ENCODE data around the gene STK10.

The STK10 gene

DNA sequence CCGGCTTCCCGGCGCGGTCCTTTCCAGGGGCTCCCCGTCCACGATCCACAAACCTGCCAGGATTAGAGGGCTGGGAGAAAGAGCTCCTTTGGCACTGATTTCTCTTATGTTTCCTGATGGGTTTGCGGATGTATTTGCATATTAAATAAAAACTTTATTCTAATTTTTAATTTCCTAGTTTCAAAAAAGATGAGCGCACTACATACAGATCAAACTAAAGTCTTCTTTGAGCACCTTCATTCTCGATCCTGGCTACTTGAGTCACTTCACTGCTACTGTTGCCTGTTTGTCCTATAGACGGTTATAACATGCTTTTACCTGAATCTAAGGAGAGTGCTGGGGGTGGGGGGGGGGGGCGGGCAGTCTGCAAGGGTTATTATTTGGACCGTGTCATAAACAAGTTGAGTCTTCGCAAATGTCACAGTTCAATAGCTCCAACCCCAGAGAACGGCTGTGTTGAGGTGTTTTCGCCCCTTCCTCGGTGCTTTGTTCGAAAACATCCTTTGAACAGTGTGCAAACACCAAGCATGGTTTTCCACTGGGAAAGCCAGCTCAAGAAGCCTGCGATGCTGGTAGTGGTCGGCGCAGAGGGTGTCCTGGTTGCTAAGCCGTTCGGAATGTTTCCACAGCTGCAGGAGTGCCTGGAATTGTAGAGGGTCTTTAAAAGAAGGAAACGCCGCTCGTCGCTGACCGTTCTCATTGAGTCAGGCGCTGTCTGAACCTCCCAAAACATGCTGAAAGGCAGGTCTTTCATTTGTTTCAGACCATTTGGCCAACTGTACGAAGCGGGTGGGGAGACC, 1.1 kb upstream of the STK10 start:
- DNase-seq: no peak

DNA sequence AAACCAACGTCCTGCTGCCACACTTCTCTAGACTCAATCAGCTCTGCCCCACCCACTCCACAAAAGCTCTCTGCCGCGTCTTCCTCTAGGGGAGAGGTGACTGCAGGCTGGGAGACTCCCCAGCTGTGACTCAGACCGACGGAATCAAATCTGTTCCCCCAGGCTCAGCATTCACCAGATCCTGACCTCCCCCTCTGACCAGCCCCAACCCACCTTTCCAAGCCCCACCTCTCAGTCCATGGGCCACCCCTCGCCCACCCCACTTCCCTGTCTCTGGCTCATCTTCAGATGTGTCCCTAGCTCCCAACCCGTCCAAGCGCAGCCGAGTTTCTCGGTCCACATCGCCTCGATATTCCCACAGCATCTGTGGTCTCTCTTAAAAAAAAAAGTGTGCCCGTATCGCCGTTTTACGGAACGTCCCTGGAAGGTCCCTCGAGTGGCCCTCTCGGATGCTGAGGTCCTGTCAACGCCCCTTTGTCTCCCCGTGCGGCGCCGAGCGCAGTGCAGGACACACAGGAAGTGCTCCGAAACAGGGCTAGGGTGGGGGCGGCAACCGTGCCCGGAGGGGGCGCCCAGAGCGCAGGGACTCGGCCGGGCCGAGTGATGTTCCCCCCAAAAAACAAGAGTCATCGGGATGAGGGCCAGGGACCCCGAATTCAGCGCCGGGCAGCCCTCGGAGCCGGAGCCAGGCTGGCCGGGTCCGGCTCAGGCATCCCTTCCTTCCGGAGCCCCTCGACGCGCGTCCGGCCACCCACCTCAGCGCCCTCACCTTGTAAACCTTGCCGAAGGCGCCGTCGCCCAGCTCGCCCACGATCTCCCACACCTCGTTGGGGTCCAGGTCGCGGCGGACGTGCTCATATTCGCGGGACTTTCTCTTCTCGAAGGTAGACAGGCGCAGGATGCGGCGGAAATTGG, 649 bp downstream of the STK10 start:
- peak; percentile 70 to 78 for DNase-seq

DNA sequence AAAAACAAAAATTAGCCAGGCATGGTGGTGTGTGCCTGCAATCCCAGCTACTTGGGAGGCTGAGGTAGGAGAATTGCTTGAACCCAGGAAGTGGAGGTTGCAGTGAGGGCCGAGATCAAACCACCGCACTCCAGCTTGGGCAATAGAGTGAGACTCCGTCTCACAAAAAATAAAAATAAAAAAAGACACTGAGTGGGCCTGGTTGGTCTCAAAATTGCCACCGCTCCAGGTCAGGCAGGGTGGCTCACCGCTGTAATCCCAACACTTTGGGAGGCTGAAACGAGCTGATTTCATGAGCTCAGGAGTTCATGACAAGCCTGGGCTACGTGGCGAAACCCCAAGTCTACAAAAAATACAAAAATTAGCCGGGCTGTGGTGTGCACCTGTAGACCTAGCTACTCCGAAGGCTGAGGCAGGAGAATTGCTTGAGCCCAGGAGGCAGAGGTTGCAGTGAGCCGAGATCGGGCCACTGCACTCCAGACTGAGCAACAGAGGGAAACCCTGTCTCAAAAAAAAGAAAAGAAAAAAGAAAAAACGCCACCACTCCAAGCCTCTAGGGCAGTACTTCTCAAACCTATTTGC, 1.8 kb downstream of the STK10 start:
- no peak for DNase-seq

DNA sequence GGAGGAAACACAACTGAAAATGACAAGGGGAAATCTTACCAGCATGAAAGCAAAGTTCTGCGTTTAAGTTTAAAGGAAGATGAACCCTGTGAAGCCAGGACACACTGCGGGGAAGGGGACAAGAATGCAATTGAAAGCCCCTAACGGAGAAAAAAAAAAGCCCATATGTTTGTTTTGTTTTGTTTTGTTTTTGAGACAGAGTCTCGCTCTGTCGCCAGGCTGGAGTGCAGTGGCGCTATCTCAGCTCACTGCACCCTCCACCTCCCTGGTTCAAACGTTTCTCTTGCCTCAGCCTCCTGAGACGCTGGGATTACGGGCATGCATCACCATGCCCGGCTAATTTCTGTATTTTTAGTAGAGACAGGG, 2.9 kb downstream of the STK10 start:
- peak; percentile 47 to 52 for DNase-seq

DNA sequence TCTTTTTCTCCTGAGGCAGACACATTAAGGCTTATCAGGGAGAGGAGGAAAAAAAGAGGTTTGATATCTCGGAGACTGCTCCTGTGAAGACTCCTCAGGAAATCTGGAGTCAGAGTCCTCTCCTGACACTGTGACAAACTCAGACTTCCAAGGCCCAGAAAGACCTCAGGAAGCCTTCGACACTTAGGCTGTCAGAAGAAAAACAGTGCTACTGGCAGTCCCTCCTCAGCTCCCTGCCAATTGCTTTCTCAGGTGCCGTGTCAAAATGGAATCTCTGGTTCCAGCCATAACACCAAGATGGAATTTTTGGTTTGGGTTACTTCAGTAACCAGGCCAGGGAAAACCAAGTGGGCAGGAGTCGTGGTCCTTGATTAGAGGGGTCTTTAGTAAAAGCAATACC, 4.1 kb downstream of the STK10 start:
- no peak for DNase-seq

DNA sequence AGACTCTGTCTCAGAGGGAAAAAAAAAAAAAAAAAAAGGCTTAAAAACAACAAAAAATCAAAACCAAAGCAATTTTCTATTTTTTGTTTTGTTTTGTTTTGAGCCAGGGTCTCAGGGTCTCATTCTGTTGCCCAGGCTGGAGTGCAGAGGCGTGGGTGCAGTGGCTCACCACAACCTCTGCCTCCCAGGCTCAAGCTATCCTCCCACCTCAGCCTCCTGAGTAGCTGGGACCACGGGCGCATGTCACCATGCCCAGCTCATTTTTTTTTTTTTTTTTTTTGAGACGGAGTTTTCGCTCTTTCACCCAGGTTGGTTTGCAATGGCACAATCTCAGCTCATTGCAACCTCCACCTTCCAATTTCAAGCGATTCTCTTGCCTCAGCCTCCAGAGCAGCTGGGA, 5.7 kb downstream of the STK10 start:
- DNase-seq: no peak

DNA sequence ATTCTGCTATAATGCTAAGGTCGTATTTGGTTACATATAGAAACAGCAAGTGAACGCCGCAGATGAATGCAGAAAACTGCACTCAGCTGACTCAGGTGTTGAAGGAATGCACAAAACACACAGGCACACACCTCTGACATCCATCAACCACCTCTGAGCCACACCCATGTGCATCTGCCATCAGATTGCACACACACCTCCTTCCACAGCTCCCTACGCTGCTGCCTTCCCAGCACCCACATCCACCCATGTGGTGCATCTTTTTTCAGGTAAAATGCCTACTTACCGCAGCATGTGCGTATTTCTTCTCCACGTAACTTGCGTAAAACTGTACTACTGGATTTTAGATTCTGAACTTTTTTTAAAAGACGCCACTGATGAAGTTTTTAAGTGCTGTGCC, 7.1 kb downstream of the STK10 start:
- DNase-seq: peak; percentile 45 to 47

DNA sequence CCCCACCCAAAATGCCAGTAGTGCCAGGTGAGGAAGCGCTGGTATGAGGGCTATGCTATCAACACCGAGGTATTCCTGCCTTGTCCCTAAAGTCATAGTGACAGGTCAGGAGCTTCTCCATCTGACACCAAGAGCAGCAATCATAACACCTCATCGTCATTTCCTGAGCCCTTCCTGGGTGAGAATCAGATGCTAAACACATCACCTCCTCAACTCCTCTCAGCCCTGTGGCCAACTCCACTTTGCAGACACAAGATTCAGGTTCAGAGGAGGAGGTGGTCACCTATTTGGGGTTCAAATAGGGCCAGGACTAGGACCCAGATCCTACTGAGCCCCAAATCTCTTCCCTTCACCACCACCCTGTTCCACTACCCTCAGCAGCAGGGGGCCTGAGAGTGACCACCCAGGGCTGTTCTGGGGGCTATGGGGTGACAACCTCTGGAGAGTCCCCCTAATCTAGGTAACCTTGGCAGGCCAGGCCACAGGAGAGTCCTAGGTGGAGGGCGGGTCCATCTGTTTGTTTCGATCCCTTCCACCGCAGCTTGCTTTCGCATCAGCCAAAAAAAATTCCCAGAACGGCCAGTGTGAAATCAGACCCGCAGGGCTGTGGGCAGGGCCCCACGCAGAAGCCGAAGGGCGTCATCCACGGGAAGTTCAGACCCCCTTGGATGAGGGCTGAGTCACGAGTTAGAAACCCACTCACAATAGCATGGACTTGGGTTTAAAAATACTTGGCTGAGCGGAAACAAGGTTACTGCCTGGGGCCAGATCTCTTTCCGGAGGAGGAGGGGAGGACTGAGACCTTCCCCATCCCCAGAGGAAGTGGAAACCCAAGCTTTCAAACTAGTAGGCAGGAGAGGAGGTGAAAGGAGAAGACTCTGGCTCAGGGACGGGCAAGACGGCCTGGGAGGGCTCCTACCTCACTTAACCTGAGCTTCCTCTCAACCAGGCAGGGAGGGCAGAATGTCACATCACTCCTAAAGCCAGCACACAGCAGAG, 8.7 kb downstream of the STK10 start:
- DNase-seq: peak; percentile 67 to 74

DNA sequence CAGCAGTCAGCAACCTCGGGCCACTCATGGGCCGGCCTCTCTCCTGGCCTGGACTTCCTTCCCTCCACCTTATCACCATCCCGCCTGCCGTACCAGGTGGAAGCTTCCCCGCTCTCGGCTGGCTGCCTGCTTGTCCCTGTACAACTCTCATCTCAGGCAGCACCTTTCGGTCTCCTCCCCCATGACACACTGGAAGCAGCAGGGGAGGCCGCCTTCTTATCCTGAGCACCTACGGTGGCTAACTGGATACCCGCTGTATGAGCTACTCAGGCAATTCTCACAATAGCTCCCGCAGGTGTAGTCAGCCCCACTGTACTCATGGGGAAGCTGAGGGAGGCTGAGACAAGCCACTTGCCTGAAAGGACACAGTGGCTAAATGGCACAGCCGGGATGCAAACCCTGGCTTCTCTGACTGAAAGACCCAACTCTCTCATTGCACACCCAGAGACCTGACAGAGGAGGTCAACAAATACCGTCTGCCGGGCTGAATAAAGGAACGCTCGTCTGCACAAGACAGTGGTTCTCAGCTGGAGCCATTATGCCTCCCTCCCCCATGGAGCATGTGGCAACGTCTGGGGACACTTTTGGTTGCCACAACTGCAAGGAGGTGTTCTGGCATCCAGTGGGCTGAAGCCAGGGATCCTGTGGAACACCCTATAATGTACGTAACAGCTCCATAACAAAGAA, 9.6 kb downstream of the STK10 start:
- DNase-seq: peak; percentile 37 to 40

DNA sequence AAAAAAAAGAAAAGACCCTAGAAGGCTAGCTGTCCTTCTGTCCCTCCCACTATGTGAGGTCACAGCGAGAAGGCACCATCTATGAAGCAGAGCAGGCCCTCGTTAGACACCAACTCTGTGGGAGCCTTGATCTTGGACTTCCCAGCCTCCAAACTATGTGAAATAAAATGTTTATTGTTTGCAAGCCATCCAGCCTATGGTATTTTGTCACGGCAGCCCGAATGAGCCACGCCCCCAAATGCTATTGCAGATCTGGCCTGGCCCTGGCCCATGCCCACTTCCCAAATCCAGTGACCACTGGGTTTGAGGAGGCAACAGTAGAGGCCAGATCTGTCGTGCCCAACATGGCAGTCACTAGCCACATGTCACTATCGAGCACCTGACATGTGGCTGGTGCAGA, 10.8 kb downstream of the STK10 start:
- DNase-seq: peak in 1 of 2 donors; percentile 12

DNA sequence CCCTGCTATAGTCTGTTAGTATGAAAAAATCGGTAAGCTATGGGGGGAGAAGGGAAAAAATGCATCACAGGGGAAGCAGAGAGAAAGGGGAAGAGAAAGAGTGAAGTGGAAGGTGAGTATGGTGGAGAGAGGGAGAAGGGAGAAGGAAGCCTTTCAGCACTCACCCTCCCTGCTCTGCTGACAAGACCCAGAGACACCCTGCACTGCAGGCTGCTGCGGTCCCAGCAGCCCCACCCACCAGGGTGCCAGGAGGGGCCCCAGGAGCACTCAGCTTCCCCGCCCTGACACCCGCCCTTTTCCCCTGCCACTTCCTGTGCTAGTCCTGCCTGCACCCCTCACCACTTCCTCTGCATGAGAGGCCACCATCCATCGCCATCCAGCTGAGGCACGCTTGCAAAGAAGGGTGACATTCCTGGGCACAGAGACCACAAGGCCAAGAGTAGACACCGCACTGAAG, 12.7 kb downstream of the STK10 start:
- DNase-seq: peak; percentile 89 to 90

DNA sequence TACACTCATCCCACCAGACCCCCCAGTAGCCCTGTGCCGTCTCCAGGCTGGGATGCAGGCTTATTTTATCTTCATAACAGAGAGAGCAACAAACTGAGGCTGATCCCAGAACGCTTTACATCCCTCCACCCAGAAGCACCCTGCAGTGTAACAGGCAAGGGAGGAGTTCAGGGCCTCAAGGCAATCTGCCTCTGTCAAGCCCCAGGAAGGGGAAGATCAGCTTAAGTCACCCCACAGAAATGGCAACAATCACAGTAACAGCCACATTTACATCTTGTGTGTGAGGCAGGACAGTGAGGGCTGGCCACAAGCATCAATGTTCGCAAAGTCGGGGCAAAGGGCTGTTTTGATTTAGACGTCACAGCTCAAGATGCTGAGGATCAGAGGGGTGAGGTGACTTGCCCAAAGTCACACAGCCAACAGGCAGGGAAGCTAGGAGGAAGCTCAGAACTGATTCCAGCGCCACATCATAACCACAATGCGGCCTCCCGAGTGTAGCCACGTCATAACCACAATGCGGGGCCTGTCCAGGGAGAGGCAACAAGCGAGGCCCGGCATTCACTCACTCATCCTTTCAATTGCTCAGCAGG, 14.4 kb downstream of the STK10 start:
- DNase-seq: peak; percentile 64 to 78

DNA sequence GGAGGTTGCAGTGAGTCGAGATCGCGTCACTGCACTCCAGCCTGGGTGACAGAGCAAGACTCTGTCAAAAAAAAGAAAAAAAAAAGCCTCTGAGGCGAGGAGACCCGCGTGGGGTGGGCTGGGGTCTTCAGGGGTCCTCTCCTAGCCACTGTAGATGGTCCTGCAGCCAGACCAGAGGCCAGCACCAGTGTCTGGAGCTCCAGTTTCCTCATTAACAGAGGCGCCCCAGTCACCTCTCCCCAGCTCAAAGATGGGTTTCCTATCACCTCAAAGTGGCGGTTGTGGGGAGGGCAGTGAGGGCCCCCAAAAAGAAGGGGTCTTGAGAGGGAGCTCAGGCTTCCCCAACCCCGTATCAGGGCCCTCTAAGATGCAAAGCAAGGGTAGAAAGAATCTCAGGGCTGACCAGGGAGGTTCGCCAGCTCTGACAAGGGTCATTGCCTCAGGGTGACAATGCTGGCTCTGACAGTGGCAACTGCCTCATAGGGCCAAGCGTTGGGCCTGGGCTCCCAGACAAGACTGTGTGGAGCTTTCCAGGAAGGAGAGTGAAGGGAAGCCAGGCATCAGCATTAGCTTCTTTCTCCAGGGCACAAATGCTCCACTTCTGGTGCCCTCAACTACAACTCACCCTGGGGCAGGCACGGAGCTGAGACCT, 15.0 kb downstream of the STK10 start:
- DNase-seq: no peak

DNA sequence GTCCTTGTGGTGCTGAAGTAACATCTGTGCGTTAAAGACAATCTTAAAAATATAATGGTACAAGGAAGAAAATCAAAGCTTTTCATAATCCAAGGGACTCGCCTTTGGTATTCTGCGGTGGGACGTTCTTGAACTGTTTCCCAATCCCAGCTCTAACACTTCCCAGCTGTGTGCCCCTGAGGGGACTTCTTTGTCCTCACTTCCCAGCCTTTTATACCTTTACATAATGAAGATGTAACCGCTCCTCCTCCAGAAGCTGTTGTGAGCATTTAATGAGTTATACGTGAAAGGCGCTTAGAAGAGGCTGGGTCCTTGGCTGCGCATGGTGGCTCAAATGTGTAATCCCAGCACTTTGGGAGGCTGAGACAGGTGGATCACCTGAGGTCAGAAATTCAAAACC, 16.9 kb downstream of the STK10 start:
- DNase-seq: no peak

DNA sequence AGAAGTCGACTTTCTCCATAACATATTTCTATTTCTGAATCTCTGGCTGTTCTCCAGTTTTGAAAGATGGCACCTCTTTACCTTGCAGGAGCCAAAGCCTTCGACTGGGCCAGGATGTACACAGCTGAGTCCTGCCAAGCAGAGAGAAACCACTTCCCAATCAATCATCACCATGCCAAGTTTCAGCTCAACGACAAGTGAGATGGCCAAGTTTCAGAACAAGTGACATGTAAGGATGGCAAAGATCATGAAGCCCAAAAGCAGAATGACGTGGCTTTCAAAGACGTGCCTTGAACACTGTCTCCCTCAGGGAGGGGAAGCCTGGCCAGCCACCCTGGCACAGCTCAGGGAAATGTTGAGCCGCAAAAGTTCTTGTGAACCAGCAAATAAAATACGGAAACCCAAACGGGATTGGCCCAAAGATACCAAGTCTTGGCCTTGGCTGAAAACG, 17.7 kb downstream of the STK10 start:
- no peak for DNase-seq

DNA sequence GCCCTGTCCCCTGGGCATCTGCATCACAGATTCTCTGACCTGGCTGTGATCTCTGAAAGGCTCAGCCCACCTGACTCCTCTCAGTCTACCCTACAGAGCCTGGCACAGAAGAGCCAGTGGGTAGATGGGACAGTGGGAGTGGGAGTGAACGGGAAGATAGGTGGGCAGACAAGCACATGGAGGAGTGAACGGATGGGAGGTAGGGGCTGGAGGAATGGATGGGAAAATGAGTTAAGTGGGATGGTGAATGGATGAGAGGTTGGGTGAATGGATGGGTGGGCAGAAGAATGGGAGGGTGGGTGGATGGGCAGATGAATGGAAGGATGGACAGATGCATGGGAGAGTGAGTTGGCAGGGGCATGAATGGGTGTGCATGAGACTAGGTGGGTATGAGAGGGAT, 18.8 kb downstream of the STK10 start:
- DNase-seq: no peak

DNA sequence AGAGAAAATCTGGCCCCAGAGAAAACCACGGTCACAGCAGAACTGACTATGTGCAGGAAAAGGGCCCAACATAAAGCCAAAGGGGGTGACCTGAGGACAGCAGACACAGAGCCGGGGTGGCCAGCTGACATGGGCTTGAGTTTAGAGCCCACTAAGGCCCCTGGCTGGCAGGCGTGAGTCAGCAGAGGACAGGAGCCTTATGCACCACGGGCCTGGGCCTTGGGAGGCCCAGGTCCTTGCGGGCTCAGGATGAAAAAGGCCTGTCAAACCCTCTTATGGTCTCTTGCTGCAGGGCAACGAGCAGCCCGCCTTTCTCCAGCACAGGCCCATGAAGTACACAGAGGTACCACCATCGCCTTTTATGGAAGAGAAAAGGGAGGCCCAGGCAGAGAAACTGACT, 19.7 kb downstream of the STK10 start:
- DNase-seq: no peak

DNA sequence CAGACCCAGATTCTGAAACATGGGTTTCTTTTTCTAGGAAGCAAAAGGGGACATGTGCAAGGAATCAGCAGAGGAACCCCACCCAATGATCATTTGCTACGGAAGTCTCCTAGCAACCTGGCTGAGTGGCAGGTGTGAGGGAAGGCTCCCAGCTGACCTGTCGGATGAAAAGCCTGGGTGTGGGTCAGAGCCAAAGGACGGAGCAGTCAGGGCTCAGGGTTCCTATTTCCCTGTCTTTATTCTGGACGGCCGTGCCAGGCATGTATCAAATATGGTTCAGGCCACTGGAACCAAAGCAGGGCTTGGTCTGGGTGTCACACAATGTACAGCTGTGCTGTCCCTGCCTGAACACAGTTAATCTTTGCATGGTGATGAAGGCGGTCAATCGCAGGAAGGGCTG, 20.1 kb downstream of the STK10 start:
- DNase-seq: no peak

DNA sequence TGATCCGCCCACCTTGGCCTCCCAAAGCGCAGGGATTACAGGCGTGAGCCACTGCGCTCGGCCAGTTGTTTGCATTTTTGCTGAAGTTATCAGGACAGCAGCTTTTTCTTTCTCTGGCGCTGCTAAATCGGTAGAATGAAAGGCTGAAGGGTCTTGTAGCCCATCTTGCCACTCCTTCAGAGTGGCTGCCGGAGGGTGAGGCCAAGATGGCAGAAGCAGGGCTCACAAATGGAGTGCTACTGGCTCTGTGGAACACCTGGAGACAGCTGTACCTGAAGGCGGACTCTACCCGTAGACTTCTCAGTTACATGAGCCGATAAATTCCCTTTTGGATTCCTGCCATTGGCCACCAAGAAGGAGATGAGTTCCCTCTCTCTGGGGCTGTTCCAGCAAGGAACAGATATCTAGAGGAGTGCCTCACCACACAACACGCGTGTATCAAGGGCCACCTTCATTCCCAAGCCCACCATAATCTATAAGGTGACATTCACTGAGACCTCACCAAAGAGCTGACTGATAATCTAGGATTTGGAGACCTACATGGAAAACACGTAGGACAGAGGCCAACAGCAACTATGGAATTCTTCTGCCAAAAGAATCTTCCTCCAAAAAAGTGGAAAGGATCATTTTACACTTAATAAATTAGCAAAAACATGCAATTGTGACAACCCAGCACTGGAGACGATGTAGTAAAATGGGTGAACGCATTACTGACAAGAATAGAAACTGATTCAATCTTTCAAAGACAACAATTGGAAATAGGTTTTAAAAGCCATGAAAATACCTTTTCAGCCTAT, 21.8 kb downstream of the STK10 start:
- DNase-seq: no peak

DNA sequence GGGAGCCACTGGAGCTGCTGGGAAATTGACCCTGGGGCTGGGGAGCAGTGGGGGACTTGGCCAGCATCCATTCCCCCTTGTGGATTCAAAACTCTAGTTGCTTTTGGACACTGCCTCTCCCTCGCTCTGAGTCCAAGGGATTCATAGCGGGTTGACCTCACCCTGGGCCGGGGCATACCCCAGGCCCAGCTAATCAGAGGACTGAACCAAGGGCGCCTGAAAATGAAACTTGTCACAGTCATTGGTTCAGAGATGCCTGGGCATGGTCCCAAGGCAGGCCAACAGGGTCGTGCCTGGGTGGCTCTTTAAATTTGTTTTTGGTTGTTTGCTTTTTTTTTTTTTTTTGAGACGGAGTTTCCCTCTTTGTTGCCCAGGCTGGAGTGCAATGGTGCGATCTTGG, 22.6 kb downstream of the STK10 start:
- no peak for DNase-seq
